ENCODE data around the gene USP15.

Gene USP15

DNA sequence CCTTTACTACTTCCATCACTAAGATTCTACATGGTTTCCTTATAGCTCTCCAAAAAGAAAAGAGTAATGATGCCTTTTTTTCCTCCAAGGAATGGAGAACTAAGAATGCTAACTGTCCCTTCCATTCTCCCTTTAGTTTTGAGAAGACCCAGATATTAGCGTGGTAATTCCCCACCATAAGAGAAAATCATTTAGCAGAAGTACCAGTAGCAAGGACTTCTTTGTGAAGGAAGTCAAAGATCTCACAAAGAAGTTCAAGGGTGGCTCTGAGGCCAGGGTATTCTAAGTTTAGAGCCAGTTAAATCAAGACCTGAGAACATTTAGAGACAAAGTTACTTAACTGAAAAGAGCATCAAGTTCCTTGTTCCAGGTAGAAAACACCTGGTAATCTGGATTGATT lies 7.3 kb downstream of the USP15 start:
- H3K27me3 ChIP-seq (ENCODE audit: low read length), result no peaks in the 10 kb centered on the region
- H3K79me2 ChIP-seq (ENCODE audit: insufficient read depth, low read length), result peaks cover 100% of the 10 kb centered on the region
- peaks cover 12% of the 10 kb centered on the region; the same call in 1 of the 2 replicates for H3F3A ChIP-seq (ENCODE audit: insufficient read depth)
- peak overlapping the region; percentile 36; the same call in 1 of the 2 replicates for H3K27ac ChIP-seq (ENCODE audit: low read depth, low read length)
- H3K9ac ChIP-seq (ENCODE audit: low read length), result no peak overlapping the region
- H3K4me3 ChIP-seq (ENCODE audit: insufficient read depth, low read length, poor library complexity, severe bottlenecking), result no peak overlapping the region
- TF ChIP-seq, protein P1, sequence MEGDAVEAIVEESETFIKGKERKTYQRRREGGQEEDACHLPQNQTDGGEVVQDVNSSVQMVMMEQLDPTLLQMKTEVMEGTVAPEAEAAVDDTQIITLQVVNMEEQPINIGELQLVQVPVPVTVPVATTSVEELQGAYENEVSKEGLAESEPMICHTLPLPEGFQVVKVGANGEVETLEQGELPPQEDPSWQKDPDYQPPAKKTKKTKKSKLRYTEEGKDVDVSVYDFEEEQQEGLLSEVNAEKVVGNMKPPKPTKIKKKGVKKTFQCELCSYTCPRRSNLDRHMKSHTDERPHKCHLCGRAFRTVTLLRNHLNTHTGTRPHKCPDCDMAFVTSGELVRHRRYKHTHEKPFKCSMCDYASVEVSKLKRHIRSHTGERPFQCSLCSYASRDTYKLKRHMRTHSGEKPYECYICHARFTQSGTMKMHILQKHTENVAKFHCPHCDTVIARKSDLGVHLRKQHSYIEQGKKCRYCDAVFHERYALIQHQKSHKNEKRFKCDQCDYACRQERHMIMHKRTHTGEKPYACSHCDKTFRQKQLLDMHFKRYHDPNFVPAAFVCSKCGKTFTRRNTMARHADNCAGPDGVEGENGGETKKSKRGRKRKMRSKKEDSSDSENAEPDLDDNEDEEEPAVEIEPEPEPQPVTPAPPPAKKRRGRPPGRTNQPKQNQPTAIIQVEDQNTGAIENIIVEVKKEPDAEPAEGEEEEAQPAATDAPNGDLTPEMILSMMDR (IDR thresholded peaks at IDR 0.05; ENCODE audit: insufficient read depth, low read length, poor library complexity, severe bottlenecking), result no peak
- no peak for TF ChIP-seq EZH2phosphoT487 (conservative IDR thresholded peaks at IDR 0.05; ENCODE audit: low read length)
- H3K4me2 ChIP-seq (ENCODE audit: low read depth, low read length, poor library complexity, severe bottlenecking), result peak overlapping the region; percentile 16
- H3K9me3 ChIP-seq (ENCODE audit: insufficient read depth, low read length), result no peaks in the 10 kb centered on the region
- H3K9me2 ChIP-seq (replicated peaks; ENCODE audit: insufficient read depth, low read length), result no peaks in the 10 kb centered on the region
- no peaks in the 10 kb centered on the region for H3K36me3 ChIP-seq (ENCODE audit: low read length)
- H4K20me1 ChIP-seq (ENCODE audit: low read depth, low read length), result peaks cover 78% of the 10 kb centered on the region
- no peak overlapping the region for H2AFZ ChIP-seq (ENCODE audit: low read depth, low read length, severe bottlenecking)

DNA sequence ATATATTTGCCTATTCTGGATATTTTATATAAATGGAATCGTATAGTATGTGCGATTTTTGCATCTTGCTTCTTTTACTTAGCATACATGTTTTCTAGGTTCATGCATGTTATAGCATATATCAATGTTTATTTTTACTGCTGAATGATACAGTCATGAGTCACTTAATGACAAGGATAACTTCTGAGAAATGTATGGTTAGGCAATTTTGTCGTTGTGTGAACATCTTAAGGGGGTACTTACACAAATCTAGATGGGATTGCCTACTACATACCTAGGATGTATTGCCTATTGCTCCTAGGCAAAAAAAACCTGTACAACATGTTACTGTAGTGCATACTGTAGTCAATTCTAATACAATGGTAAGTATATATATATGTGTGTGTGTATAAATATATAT lies 8.8 kb downstream of the USP15 start:
- Histone ChIP-seq H3K79me2 (ENCODE audit: insufficient read depth, low read length) (peaks cover 100% of the 10 kb centered on the region), H3K4me2 (ENCODE audit: low read depth, low read length, poor library complexity, severe bottlenecking) (no peak overlapping the region), H3K9me3 (ENCODE audit: insufficient read depth, low read length) (no peaks in the 10 kb centered on the region), H3K36me3 (ENCODE audit: low read length) (no peaks in the 10 kb centered on the region), H3K9me2 (replicated peaks; ENCODE audit: insufficient read depth, low read length) (no peaks in the 10 kb centered on the region), H3K9ac (ENCODE audit: low read length) (no peak overlapping the region), H3K27me3 (ENCODE audit: low read length) (no peaks in the 10 kb centered on the region), H2AFZ (ENCODE audit: low read depth, low read length, severe bottlenecking) (no peak overlapping the region), H3K27ac (ENCODE audit: low read depth, low read length) (no peak overlapping the region), H3K4me3 (ENCODE audit: insufficient read depth, low read length, poor library complexity, severe bottlenecking) (no peak overlapping the region), H3F3A (ENCODE audit: insufficient read depth) (peaks cover 16% of the 10 kb centered on the region; the same call in 1 of the 2 replicates), H4K20me1 (ENCODE audit: low read depth, low read length) (peaks cover 79% of the 10 kb centered on the region)
- TF ChIP-seq EZH2phosphoT487 (conservative IDR thresholded peaks at IDR 0.05; ENCODE audit: low read length), result no peak
- TF ChIP-seq, protein P1 (IDR thresholded peaks at IDR 0.05; ENCODE audit: insufficient read depth, low read length, poor library complexity, severe bottlenecking), result no peak

DNA sequence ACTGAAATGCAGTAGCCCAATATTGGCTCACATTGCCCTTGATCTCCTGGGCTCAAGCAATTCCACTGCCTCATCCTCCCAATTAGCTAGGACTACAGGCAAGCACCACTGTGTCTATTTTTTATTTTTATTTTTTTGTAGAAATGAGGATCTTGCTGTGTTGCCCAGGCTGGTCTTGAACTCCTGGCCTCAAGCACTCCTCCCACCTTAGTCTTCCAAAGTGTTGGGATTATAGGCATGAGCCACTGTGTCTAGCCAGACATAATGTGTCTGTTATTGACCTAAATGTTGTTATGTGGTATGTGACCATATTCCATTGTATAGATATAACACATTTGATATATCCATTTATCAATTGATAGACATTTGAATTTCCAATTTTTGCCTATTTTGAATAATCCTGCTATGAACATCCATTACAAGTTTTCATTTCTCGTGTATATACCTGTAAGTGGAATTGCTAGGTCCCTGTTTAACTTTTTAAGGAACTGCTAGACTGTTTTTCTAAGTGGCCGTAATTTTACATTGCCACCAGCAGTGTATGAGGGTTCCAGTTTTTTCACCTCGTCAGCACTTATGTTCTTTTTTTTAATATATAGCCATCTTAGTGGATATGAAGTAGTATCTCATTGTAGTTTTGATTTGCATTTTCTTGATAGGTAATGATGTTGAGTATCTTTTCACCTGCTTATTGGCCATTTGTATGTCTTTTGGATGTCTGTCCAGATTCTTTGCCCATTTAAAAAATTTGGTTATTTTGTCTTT lies 9.4 kb downstream of the USP15 start:
- Histone ChIP-seq H3F3A (ENCODE audit: insufficient read depth) (peaks cover 16% of the 10 kb centered on the region; the same call in 1 of the 2 replicates), H3K27me3 (ENCODE audit: low read length) (no peaks in the 10 kb centered on the region), H3K27ac (ENCODE audit: low read depth, low read length) (no peak overlapping the region), H3K4me3 (ENCODE audit: insufficient read depth, low read length, poor library complexity, severe bottlenecking) (no peak overlapping the region), H4K20me1 (ENCODE audit: low read depth, low read length) (peaks cover 78% of the 10 kb centered on the region), H3K79me2 (ENCODE audit: insufficient read depth, low read length) (peaks cover 100% of the 10 kb centered on the region), H2AFZ (ENCODE audit: low read depth, low read length, severe bottlenecking) (no peak overlapping the region), H3K4me2 (ENCODE audit: low read depth, low read length, poor library complexity, severe bottlenecking) (no peak overlapping the region), H3K9me2 (replicated peaks; ENCODE audit: insufficient read depth, low read length) (no peaks in the 10 kb centered on the region), H3K9ac (ENCODE audit: low read length) (no peak overlapping the region), H3K9me3 (ENCODE audit: insufficient read depth, low read length) (no peaks in the 10 kb centered on the region), H3K36me3 (ENCODE audit: low read length) (no peaks in the 10 kb centered on the region)
- TF ChIP-seq, protein P1 (IDR thresholded peaks at IDR 0.05; ENCODE audit: insufficient read depth, low read length, poor library complexity, severe bottlenecking), result no peak
- no peak for TF ChIP-seq EZH2phosphoT487 (conservative IDR thresholded peaks at IDR 0.05; ENCODE audit: low read length)
